WTC11 (cell line): ENCODE data around the gene TPRX1. TPM values are rescaled to one million over a fixed set of nuclear protein-coding genes. Genes with fewer than 3 reads are reported as not detected.

Source experiments
- ATAC-seq: fragments of 200-7000 bp; cut with Tn5 transposase; 2 replicates; pipeline ENCODE4 v1.10.0; 2021; ENCODE audit warnings: mild to moderate bottlenecking, moderate library complexity
- CTCF ChIA-PET: fragments of 300-600 bp; sonication (Branson Sonifier 250); formaldehyde crosslinking; loops from one replicate; lab custom pipeline; 2021; ENCODE audit warnings: antibody characterized with exemption; lab: Charles Lee
- POLR2A ChIA-PET: fragments of 350-600 bp; sonication (Branson Sonifier 250); formaldehyde crosslinking; loops from one replicate; lab custom pipeline; 2021; ENCODE audit warnings: antibody characterized with exemption; lab: Charles Lee
- DNase-seq: peaks from one replicate; pipeline ENCODE4 v3.0.0; 2021; ENCODE audit warnings: low spot score
- H3K27ac Mint-ChIP-seq: 2 replicates; pipeline ENCODE4 v1.8.0; 2021; ENCODE audit warnings: mixed read lengths
- H3K27me3 Mint-ChIP-seq: 2 replicates; pipeline ENCODE4 v1.8.0; 2021; ENCODE audit warnings: low read depth, mild to moderate bottlenecking, moderate library complexity, mixed read lengths
- H3K36me3 Mint-ChIP-seq: 2 replicates; pipeline ENCODE4 v1.8.0; 2021; ENCODE audit warnings: mixed read lengths
- H3K4me1 Mint-ChIP-seq: 2 replicates; pipeline ENCODE4 v1.8.0; 2022; ENCODE audit warnings: mixed read lengths
- H3K4me3 Mint-ChIP-seq: 2 replicates; pipeline ENCODE4 v1.8.0; 2021; ENCODE audit warnings: mild to moderate bottlenecking, moderate library complexity, mixed read lengths
- H3K9me3 Mint-ChIP-seq: 2 replicates; pipeline ENCODE4 v1.8.0; 2021; ENCODE audit warnings: mixed read lengths
- CBFB ChIP-seq: sonication (generic); formaldehyde crosslinking; IDR thresholded peaks from 2 replicates; pipeline ENCODE4 v1.8.1; 2022; ENCODE audit warnings: mild to moderate bottlenecking, low read depth, missing genetic modification reagents
- CREB1 ChIP-seq: sonication (generic); formaldehyde crosslinking; IDR thresholded peaks from 2 replicates; pipeline ENCODE4 v1.8.0; 2023; ENCODE audit warnings: mild to moderate bottlenecking, missing genetic modification reagents
- E2F5 ChIP-seq: sonication (generic); formaldehyde crosslinking; IDR thresholded peaks from 2 replicates; pipeline ENCODE4 v1.8.1; 2022; ENCODE audit warnings: mild to moderate bottlenecking, moderate library complexity, missing genetic modification reagents
- ESRRA ChIP-seq: sonication (generic); formaldehyde crosslinking; IDR thresholded peaks from 2 replicates; pipeline ENCODE4 v1.8.1; 2022; ENCODE audit warnings: mild to moderate bottlenecking, missing genetic modification reagents, borderline replicate concordance
- ETV6 ChIP-seq: sonication (generic); formaldehyde crosslinking; IDR thresholded peaks from 2 replicates; pipeline ENCODE4 v1.8.1; 2022; ENCODE audit warnings: mild to moderate bottlenecking, missing genetic modification reagents
- FOXP1 ChIP-seq: sonication (generic); formaldehyde crosslinking; IDR thresholded peaks from 2 replicates; pipeline ENCODE4 v1.8.0; 2022; ENCODE audit warnings: missing genetic modification reagents, mild to moderate bottlenecking, moderate library complexity, borderline replicate concordance
- HMGA2 ChIP-seq: fragments of 250-450 bp; sonication (Bioruptor Pico); IDR thresholded peaks from 2 replicates; pipeline ENCODE4 v1.4.0; 2021; ENCODE audit warnings: mild to moderate bottlenecking, moderate library complexity
- IRF2 ChIP-seq: sonication (generic); formaldehyde crosslinking; IDR thresholded peaks from 2 replicates; pipeline ENCODE4 v1.8.0; 2022; ENCODE audit warnings: low read depth, missing genetic modification reagents, borderline replicate concordance
- NFE2L1 ChIP-seq: sonication (generic); formaldehyde crosslinking; IDR thresholded peaks from 2 replicates; pipeline ENCODE4 v1.8.1; 2023; ENCODE audit warnings: missing genetic modification reagents
- ZNF396 ChIP-seq: fragments of 250-450 bp; sonication (Bioruptor Pico); IDR thresholded peaks from 2 replicates; pipeline ENCODE4 v1.8.0; 2021; ENCODE audit warnings: mild to moderate bottlenecking, moderate library complexity, borderline replicate concordance
- ZNF423 ChIP-seq: fragments of 250-450 bp; sonication (Bioruptor Pico); IDR thresholded peaks from 2 replicates; pipeline ENCODE4 v2.1.2; 2022; ENCODE audit warnings: mild to moderate bottlenecking, moderate library complexity
- ZNF512 ChIP-seq: sonication (generic); formaldehyde crosslinking; IDR thresholded peaks from 2 replicates; pipeline ENCODE4 v1.8.1; 2022; ENCODE audit warnings: missing genetic modification reagents, borderline replicate concordance
- ZSCAN18 ChIP-seq: fragments of 250-450 bp; sonication (Bioruptor Pico); IDR thresholded peaks from 2 replicates; pipeline ENCODE4 v2.1.2; 2022; ENCODE audit warnings: mild to moderate bottlenecking, moderate library complexity
- total RNA-seq: library from RNA; stranded (reverse); gene quantifications from 3 replicates; pipeline ENCODE4 v1.2.3, GENCODE V29; 2021
- TF ChIP-seq, protein P1 (sequence below): fragments of 250-450 bp; sonication (Bioruptor Pico); IDR thresholded peaks from 2 replicates; pipeline ENCODE4 v1.8.0; 2021; ENCODE audit warnings: mild to moderate bottlenecking
- TF ChIP-seq, protein P2 (sequence below): sonication (generic); formaldehyde crosslinking; IDR thresholded peaks from 2 replicates; pipeline ENCODE4 v1.8.1; 2022; ENCODE audit warnings: low read depth, missing genetic modification reagents, borderline replicate concordance
- TF ChIP-seq, protein P3 (sequence below): sonication (generic); formaldehyde crosslinking; IDR thresholded peaks from 2 replicates; pipeline ENCODE4 v1.8.0; 2022; ENCODE audit warnings: mild to moderate bottlenecking, missing genetic modification reagents
- TF ChIP-seq, protein P4 (sequence below): sonication (generic); formaldehyde crosslinking; IDR thresholded peaks from 2 replicates; pipeline ENCODE4 v1.8.0; 2023; ENCODE audit warnings: missing genetic modification reagents, mild to moderate bottlenecking, borderline replicate concordance

Gene TPRX1
- total RNA-seq, 1 experiment from 2014 or later: not detected

DNA sequence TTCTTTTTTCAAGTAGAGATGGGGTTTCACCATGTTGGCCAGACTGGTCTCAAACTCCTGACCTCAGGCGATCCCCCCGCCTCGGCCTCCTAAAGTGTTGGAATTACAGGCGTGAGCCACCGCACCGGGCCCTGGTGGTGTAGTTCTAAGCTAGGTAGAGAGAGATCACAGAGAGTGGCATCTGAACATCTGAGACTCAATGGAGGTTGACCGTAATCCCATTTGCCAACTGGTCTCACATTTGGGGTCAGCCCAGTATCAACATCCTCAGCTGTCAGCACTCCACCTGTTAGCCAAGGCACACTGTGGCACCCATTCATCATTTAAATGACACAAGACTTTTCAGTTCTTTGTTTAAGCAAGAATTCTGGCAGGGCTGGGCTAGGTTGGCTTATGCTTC is 17.8 kb downstream of the TPRX1 start:
- TF ChIP-seq NFE2L1 (CRISPR knock-in tag) (no peak), ZNF396 (CRISPR knock-in tag) (no peak), FOXP1 (no peak), IRF2 (no peak), ZNF423 (CRISPR knock-in tag) (no peak), CBFB (no peak), ESRRA (CRISPR knock-in tag) (no peak), E2F5 (CRISPR knock-in tag) (no peak)
- TF ChIP-seq, protein P1, sequence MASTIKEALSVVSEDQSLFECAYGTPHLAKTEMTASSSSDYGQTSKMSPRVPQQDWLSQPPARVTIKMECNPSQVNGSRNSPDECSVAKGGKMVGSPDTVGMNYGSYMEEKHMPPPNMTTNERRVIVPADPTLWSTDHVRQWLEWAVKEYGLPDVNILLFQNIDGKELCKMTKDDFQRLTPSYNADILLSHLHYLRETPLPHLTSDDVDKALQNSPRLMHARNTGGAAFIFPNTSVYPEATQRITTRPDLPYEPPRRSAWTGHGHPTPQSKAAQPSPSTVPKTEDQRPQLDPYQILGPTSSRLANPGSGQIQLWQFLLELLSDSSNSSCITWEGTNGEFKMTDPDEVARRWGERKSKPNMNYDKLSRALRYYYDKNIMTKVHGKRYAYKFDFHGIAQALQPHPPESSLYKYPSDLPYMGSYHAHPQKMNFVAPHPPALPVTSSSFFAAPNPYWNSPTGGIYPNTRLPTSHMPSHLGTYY (CRISPR knock-in tag): no peak
- TF ChIP-seq, protein P2, sequence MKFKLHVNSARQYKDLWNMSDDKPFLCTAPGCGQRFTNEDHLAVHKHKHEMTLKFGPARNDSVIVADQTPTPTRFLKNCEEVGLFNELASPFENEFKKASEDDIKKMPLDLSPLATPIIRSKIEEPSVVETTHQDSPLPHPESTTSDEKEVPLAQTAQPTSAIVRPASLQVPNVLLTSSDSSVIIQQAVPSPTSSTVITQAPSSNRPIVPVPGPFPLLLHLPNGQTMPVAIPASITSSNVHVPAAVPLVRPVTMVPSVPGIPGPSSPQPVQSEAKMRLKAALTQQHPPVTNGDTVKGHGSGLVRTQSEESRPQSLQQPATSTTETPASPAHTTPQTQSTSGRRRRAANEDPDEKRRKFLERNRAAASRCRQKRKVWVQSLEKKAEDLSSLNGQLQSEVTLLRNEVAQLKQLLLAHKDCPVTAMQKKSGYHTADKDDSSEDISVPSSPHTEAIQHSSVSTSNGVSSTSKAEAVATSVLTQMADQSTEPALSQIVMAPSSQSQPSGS (CRISPR knock-in tag): no peak
- Mint-ChIP-seq H3K4me1 (peaks cover 12% of the 10 kb centered on the region), H3K4me3 (no peak overlapping the region), H3K9me3 (no peaks in the 10 kb centered on the region), H3K36me3 (peaks cover 39% of the 10 kb centered on the region), H3K27me3 (no peaks in the 10 kb centered on the region), H3K27ac (peak overlapping the region; percentile 74)
- no peak for ATAC-seq
- ChIA-PET POLR2A (interaction anchor here (0.6 kb wide), 1 partner anchor 9 kb away, joined by 4 read pairs; no protein-coding TSS in a partner anchor), CTCF (interaction anchor here (1.1 to 7.5 kb wide), 2 partner anchors 21 to 83 kb away, joined by 3 to 368 read pairs; no protein-coding TSS in a partner anchor)
- DNase-seq: no peak

DNA sequence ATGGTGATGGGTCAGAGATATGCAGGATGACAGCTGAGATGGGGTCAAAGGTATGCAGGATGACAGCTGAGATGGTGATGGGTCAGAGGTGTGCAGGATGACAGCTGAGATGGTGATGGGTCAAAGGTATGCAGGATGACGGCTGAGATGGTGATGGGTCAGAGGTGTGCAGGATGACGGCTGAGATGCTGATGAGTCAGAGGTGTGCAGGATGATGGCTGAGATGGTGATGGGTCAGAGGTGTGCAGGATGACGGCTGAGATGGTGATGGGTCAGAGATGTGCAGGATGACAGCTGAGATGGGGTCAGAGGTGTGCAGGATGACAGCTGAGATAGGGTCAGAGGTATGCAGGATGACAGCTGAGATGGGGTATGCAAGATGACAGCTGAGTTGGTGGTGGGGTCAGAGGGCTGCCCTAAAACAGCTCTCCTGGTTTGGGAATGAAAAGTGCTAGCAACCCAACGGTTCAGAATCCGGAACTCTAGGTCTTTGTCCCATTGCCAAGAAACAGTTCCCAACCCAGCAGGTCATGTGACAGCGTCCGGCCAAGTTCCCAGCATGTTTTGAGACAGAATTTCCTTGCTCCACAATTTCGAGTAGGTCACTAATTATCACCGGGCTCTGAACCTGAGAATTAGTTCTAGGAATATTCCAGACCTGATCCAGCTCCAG is 22.6 kb downstream of the TPRX1 start:
- TF ChIP-seq FOXP1: no peak
- no peak for TF ChIP-seq ZNF512 (CRISPR knock-in tag)
- TF ChIP-seq, protein P2 (CRISPR knock-in tag): no peak
- TF ChIP-seq HMGA2: no peak
- TF ChIP-seq CREB1 (CRISPR knock-in tag): no peak
- TF ChIP-seq, protein P3, sequence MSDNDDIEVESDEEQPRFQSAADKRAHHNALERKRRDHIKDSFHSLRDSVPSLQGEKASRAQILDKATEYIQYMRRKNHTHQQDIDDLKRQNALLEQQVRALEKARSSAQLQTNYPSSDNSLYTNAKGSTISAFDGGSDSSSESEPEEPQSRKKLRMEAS (CRISPR knock-in tag): no peak
- TF ChIP-seq, protein P4, sequence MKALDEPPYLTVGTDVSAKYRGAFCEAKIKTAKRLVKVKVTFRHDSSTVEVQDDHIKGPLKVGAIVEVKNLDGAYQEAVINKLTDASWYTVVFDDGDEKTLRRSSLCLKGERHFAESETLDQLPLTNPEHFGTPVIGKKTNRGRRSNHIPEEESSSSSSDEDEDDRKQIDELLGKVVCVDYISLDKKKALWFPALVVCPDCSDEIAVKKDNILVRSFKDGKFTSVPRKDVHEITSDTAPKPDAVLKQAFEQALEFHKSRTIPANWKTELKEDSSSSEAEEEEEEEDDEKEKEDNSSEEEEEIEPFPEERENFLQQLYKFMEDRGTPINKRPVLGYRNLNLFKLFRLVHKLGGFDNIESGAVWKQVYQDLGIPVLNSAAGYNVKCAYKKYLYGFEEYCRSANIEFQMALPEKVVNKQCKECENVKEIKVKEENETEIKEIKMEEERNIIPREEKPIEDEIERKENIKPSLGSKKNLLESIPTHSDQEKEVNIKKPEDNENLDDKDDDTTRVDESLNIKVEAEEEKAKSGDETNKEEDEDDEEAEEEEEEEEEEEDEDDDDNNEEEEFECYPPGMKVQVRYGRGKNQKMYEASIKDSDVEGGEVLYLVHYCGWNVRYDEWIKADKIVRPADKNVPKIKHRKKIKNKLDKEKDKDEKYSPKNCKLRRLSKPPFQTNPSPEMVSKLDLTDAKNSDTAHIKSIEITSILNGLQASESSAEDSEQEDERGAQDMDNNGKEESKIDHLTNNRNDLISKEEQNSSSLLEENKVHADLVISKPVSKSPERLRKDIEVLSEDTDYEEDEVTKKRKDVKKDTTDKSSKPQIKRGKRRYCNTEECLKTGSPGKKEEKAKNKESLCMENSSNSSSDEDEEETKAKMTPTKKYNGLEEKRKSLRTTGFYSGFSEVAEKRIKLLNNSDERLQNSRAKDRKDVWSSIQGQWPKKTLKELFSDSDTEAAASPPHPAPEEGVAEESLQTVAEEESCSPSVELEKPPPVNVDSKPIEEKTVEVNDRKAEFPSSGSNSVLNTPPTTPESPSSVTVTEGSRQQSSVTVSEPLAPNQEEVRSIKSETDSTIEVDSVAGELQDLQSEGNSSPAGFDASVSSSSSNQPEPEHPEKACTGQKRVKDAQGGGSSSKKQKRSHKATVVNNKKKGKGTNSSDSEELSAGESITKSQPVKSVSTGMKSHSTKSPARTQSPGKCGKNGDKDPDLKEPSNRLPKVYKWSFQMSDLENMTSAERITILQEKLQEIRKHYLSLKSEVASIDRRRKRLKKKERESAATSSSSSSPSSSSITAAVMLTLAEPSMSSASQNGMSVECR (CRISPR knock-in tag): no peak
- no peak for TF ChIP-seq ZSCAN18 (CRISPR knock-in tag)
- TF ChIP-seq ETV6: no peak
- TF ChIP-seq, all 79 proteins: peak for 0
- ChIA-PET POLR2A (no interaction called here), CTCF (interaction anchor here (0.6 to 3.6 kb wide), 4 partner anchors 13 to 1186 kb away, joined by 3 to 13 read pairs (median 4); partner anchors contain the start of gene EHD2)
- Mint-ChIP-seq H3K27me3 (no peaks in the 10 kb centered on the region), H3K36me3 (peaks cover 49% of the 10 kb centered on the region), H3K27ac (peak overlapping the region; percentile 31; the same call in 1 of the 2 replicates), H3K4me1 (peaks cover 24% of the 10 kb centered on the region), H3K4me3 (no peak overlapping the region), H3K9me3 (no peaks in the 10 kb centered on the region)
- no peak for ATAC-seq
- DNase-seq: no peak
